ENCODE data around the gene PDZD2.

PDZD2 gene

GRCh38 chr5:31963358-31964006 is 324.6 kb downstream of the PDZD2 start:
- no peak overlapping the region for H3K4me2 ChIP-seq (ENCODE audit: low read depth, low read length, poor library complexity, severe bottlenecking)
- no peaks in the 10 kb centered on the region for H3K9me3 ChIP-seq (ENCODE audit: insufficient read depth, low read depth, low read length)
- no peaks in the 10 kb centered on the region for H3K27me3 ChIP-seq (ENCODE audit: insufficient read depth, low read length, poor library complexity, severe bottlenecking)
- no peaks in the 10 kb centered on the region for H3F3A ChIP-seq (ENCODE audit: low read depth)
- H3K9ac ChIP-seq (ENCODE audit: low read depth, low read length, poor library complexity, severe bottlenecking), result no peak overlapping the region
- H3K79me2 ChIP-seq (ENCODE audit: insufficient read depth, low read length), result no peaks in the 10 kb centered on the region
- H3K4me1 ChIP-seq (ENCODE audit: insufficient read depth, low read length, poor library complexity, severe bottlenecking), result peaks cover 8% of the 10 kb centered on the region
- no peak overlapping the region for H2AFZ ChIP-seq (ENCODE audit: low read length)
- TF ChIP-seq CTCF (conservative IDR thresholded peaks at IDR 0.05; ENCODE audit: low read length), result no peak
- TF ChIP-seq EZH2phosphoT487 (IDR thresholded peaks at IDR 0.05; ENCODE audit: borderline replicate concordance), result no peak
- no peaks in the 10 kb centered on the region for H3K36me3 ChIP-seq (ENCODE audit: insufficient read depth, low read length)
- no peaks in the 10 kb centered on the region for H3K9me2 ChIP-seq (replicated peaks; ENCODE audit: low read depth, low read length)
- H4K20me1 ChIP-seq (ENCODE audit: insufficient read depth, low read length, poor library complexity, severe bottlenecking), result no peaks in the 10 kb centered on the region
- H3K4me3 ChIP-seq (ENCODE audit: low read length, poor library complexity, severe bottlenecking), result no peak overlapping the region

GRCh38 chr5:31964007-31964360 is 325.1 kb downstream of the PDZD2 start:
- H3K4me3 ChIP-seq (ENCODE audit: low read length, poor library complexity, severe bottlenecking), result no peak overlapping the region

GRCh38 chr5:31965227-31965626 is 326.3 kb downstream of the PDZD2 start:
- Histone ChIP-seq H3K4me1 (ENCODE audit: insufficient read depth, low read length, poor library complexity, severe bottlenecking) (peaks cover 8% of the 10 kb centered on the region), H3K27me3 (ENCODE audit: insufficient read depth, low read length, poor library complexity, severe bottlenecking) (no peaks in the 10 kb centered on the region), H3K4me2 (ENCODE audit: low read depth, low read length, poor library complexity, severe bottlenecking) (no peak overlapping the region)

More at GRCh38 chr5:31964007-31964360, 325.1 kb downstream of the PDZD2 start:
- no peak for TF ChIP-seq EZH2phosphoT487 (IDR thresholded peaks at IDR 0.05; ENCODE audit: borderline replicate concordance)
- TF ChIP-seq CTCF (conservative IDR thresholded peaks at IDR 0.05; ENCODE audit: low read length), result no peak
- no peaks in the 10 kb centered on the region for H3K9me2 ChIP-seq (replicated peaks; ENCODE audit: low read depth, low read length)
- peaks cover 8% of the 10 kb centered on the region for H3K4me1 ChIP-seq (ENCODE audit: insufficient read depth, low read length, poor library complexity, severe bottlenecking)
- H4K20me1 ChIP-seq (ENCODE audit: insufficient read depth, low read length, poor library complexity, severe bottlenecking), result no peaks in the 10 kb centered on the region
- H3K36me3 ChIP-seq (ENCODE audit: insufficient read depth, low read length), result no peaks in the 10 kb centered on the region
- H3F3A ChIP-seq (ENCODE audit: low read depth), result no peaks in the 10 kb centered on the region
- H3K9ac ChIP-seq (ENCODE audit: low read depth, low read length, poor library complexity, severe bottlenecking), result no peak overlapping the region
- no peak overlapping the region for H3K4me2 ChIP-seq (ENCODE audit: low read depth, low read length, poor library complexity, severe bottlenecking)
- no peak overlapping the region for H2AFZ ChIP-seq (ENCODE audit: low read length)
- no peaks in the 10 kb centered on the region for H3K9me3 ChIP-seq (ENCODE audit: insufficient read depth, low read depth, low read length)
- H3K79me2 ChIP-seq (ENCODE audit: insufficient read depth, low read length), result no peaks in the 10 kb centered on the region
- H3K27me3 ChIP-seq (ENCODE audit: insufficient read depth, low read length, poor library complexity, severe bottlenecking), result no peaks in the 10 kb centered on the region

More at GRCh38 chr5:31965227-31965626, 326.3 kb downstream of the PDZD2 start:
- Histone ChIP-seq H3K9me2 (replicated peaks; ENCODE audit: low read depth, low read length) (no peaks in the 10 kb centered on the region), H3K9ac (ENCODE audit: low read depth, low read length, poor library complexity, severe bottlenecking) (no peak overlapping the region), H3K79me2 (ENCODE audit: insufficient read depth, low read length) (no peaks in the 10 kb centered on the region), H3K9me3 (ENCODE audit: insufficient read depth, low read depth, low read length) (no peaks in the 10 kb centered on the region), H2AFZ (ENCODE audit: low read length) (no peak overlapping the region), H3K4me3 (ENCODE audit: low read length, poor library complexity, severe bottlenecking) (no peak overlapping the region), H4K20me1 (ENCODE audit: insufficient read depth, low read length, poor library complexity, severe bottlenecking) (no peaks in the 10 kb centered on the region), H3F3A (ENCODE audit: low read depth) (no peaks in the 10 kb centered on the region), H3K36me3 (ENCODE audit: insufficient read depth, low read length) (no peaks in the 10 kb centered on the region)
- no peak for TF ChIP-seq EZH2phosphoT487 (IDR thresholded peaks at IDR 0.05; ENCODE audit: borderline replicate concordance)
- TF ChIP-seq CTCF (conservative IDR thresholded peaks at IDR 0.05; ENCODE audit: low read length), result no peak

Data from Loucy (cell line).